Measurements from ENCODE around the gene FAM186B. TPM values are rescaled to one million over a fixed set of nuclear protein-coding genes. Genes with fewer than 3 reads are reported as not detected.

Gene FAM186B
- total RNA-seq, 1 donor from 2014 or later, result 0.65 TPM

DNA sequence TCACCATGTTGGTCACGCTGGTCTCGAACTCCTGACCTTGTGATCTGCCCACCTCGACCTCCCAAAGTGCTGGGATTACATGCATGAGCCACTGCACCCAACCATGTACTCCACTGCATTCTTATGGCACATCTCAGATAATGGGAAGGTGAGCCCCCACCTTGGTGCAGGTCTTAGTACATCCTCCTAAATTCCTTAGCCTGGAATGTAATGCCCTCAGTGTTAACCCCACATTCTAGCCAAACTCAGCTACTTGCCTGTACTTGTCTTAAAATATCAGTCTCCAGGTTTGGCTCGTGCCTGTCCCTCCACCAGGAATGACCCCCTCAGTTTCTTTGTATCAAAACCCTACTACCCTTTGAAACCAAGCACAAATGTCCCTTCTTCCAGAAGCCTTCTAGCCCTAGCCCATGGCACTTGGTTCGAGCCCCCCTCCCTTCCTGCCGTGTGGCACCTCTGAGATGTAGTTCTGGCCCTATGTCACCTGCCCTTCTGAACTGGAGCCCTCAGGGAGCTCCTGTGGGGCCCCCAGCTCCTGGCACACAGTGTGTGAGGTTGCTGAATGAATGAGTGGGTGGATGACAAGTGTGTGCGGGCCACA lies 58.2 kb downstream of the FAM186B start:
- Histone ChIP-seq H3K4me1 (peaks cover 12% of the 10 kb centered on the region), H3K27me3 (ENCODE audit: low read depth) (peaks cover 48% of the 10 kb centered on the region), H3K4me3 (no peak overlapping the region), H3K36me3 (no peaks in the 10 kb centered on the region), H3K27ac (no peak overlapping the region), H3K9me3 (no peaks in the 10 kb centered on the region)
- TF ChIP-seq, protein P1, sequence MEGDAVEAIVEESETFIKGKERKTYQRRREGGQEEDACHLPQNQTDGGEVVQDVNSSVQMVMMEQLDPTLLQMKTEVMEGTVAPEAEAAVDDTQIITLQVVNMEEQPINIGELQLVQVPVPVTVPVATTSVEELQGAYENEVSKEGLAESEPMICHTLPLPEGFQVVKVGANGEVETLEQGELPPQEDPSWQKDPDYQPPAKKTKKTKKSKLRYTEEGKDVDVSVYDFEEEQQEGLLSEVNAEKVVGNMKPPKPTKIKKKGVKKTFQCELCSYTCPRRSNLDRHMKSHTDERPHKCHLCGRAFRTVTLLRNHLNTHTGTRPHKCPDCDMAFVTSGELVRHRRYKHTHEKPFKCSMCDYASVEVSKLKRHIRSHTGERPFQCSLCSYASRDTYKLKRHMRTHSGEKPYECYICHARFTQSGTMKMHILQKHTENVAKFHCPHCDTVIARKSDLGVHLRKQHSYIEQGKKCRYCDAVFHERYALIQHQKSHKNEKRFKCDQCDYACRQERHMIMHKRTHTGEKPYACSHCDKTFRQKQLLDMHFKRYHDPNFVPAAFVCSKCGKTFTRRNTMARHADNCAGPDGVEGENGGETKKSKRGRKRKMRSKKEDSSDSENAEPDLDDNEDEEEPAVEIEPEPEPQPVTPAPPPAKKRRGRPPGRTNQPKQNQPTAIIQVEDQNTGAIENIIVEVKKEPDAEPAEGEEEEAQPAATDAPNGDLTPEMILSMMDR (IDR thresholded peaks at IDR 0.05), result no peak
- no peak for ATAC-seq
- intact Hi-C loops (cut with DNase I), result no loop called here
- no peak for DNase-seq

DNA sequence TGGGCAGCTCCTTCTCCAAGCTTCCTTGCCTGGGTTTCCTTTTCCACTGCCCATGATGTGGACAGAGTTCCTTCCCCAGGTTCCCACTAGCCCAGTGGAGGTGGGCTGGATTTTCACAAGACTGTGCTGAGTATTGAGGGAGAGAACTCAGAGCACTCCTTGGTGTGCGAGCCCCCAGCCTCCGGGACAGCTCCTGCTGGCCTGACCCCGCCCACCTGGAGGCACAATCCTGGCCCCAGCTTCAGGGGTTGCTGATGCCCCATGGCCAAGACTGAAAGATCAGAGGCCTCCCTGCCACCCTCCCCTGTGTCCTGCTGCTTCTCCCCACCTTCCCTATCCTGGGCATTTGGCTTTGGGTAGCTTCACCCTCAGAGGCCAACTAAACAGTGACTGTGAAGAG lies 59.0 kb downstream of the FAM186B start:
- DNase-seq, result no peak
- Histone ChIP-seq H3K4me3 (no peak overlapping the region), H3K27ac (no peak overlapping the region), H3K9me3 (no peaks in the 10 kb centered on the region), H3K36me3 (no peaks in the 10 kb centered on the region), H3K4me1 (peaks cover 12% of the 10 kb centered on the region), H3K27me3 (ENCODE audit: low read depth) (peaks cover 48% of the 10 kb centered on the region)
- intact Hi-C loops (cut with DNase I), result no loop called here
- TF ChIP-seq, protein P1 (IDR thresholded peaks at IDR 0.05), result no peak
- no peak for ATAC-seq

DNA sequence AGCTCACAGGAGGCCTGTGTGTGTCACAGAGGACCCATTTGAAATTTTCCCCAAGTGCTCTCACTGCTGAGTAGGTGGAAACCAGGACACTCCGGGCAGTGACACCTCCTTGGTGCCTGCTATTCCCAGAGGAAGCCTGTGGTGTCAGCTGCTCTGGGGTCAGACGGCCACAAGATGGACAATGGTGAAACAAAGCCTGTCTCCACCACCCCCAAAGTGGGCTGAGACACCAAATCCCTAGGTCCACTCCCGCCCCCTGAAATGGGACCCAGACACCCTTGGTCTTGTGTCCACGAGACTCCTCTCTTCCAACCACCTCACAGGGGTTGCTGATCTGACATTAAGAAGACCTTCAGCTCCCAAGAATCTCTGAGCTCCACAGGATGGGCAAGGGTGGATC lies 59.6 kb downstream of the FAM186B start:
- H3K27me3 ChIP-seq (ENCODE audit: low read depth), result peaks cover 48% of the 10 kb centered on the region
- H3K4me3 ChIP-seq, result no peak overlapping the region
- no peak for ATAC-seq
- DNase-seq, result peak; percentile 6
- no peak overlapping the region for H3K27ac ChIP-seq
- no peaks in the 10 kb centered on the region for H3K36me3 ChIP-seq
- TF ChIP-seq, protein P1 (IDR thresholded peaks at IDR 0.05), result no peak
- H3K4me1 ChIP-seq, result peaks cover 12% of the 10 kb centered on the region
- intact Hi-C loops (cut with DNase I), result no loop called here
- no peaks in the 10 kb centered on the region for H3K9me3 ChIP-seq

DNA sequence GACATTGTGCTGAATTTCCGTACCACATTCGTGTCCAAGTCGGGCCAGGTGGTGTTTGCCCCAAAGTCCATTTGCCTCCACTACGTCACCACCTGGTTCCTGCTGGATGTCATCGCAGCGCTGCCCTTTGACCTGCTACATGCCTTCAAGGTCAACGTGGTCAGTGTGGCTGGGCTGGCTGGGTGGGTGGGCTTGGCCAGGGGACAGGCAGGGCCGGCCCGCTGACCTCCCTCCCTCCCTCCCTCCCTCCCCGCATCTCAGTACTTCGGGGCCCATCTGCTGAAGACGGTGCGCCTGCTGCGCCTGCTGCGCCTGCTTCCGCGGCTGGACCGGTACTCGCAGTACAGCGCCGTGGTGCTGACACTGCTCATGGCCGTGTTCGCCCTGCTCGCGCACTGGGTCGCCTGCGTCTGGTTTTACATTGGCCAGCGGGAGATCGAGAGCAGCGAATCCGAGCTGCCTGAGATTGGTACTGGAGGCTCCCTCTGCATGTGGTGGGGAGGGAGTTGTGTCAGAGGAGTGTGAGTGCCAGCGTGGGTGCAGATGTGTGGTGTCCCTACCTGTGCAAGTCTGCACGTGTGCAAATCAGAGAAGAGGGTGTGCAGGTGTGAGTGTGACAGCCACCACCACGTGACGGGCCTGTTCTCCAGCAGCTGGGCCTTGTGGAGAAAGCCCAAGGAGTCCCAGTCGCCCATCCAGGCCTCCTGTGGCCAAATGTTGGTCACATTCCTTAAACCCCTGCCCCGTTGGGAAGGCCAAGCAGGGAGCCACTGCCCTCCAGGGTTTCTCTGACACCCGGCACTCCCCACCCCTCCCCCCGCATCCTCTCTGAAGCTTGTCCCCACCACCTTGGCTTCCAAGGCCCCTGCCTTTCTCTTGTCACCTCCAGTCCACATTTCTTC lies 61.3 kb downstream of the FAM186B start:
- ATAC-seq (no peak), DNase-seq (peak; percentile 41)
- H3K27me3 ChIP-seq (ENCODE audit: low read depth), result peaks cover 49% of the 10 kb centered on the region
- TF ChIP-seq, protein P1 (IDR thresholded peaks at IDR 0.05), result no peak
- H3K9me3 ChIP-seq, result no peaks in the 10 kb centered on the region
- H3K4me1 ChIP-seq, result peaks cover 9% of the 10 kb centered on the region
- no peaks in the 10 kb centered on the region for H3K36me3 ChIP-seq
- intact Hi-C loops (cut with DNase I), result no loop called here
- H3K4me3 ChIP-seq, result no peak overlapping the region
- no peak overlapping the region for H3K27ac ChIP-seq

DNA sequence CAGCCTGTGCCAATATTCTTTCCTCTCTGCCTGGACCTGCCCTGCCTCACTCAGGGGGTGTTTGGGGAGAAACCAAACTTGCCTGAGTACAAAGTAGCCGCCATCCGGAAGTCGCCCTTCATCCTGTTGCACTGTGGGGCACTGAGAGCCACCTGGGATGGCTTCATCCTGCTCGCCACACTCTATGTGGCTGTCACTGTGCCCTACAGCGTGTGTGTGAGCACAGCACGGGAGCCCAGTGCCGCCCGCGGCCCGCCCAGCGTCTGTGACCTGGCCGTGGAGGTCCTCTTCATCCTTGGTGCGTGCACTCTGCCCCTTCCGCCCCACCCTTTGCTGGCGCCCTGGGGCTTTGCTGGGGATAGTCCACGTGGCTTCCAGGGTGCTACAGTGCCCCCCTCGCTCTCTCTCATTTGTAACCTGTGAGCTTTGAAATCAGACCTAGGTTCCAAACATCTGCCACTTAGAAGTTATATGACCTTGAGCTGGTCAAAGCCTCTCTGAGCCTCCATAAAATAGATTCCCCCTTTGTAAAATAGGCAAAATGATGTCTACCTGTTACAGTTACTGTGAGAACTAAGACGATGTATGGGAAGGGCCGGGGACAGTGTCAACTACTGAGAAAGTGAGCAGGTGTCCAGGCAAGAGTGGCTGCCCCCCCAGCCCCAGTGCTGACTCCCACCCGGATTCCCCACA lies 62.1 kb downstream of the FAM186B start:
- peak; percentile 38 for DNase-seq
- Histone ChIP-seq H3K4me1 (peaks cover 3% of the 10 kb centered on the region), H3K4me3 (no peak overlapping the region), H3K9me3 (no peaks in the 10 kb centered on the region), H3K36me3 (no peaks in the 10 kb centered on the region), H3K27me3 (ENCODE audit: low read depth) (peaks cover 44% of the 10 kb centered on the region), H3K27ac (no peak overlapping the region)
- no peak for ATAC-seq
- intact Hi-C loops (cut with DNase I), result no loop called here
- TF ChIP-seq, protein P1 (IDR thresholded peaks at IDR 0.05), result no peak

Measured in lower lobe of right lung (tissue), 2 donors.